ENCODE data around the gene PDE9A.
"Not testable (repeated sequence)": the region's sequence is repeated elsewhere in the genome, so short reads cannot be mapped to it uniquely, and the experiment has no call there.

PDE9A gene

GRCh38 chr21:42716074-42716473 lies 62.7 kb downstream of the PDE9A start:
- Histone ChIP-seq H3K4me3 (replicated peaks; ENCODE audit: insufficient read depth, low read length) (no peak overlapping the region), H3K27ac (replicated peaks) (no peak overlapping the region), H3K27me3 (ENCODE audit: insufficient read depth, poor library complexity, severe bottlenecking) (no peaks in the 10 kb centered on the region)
- DNase-seq (ENCODE audit: low read depth in 1 of 2, low spot score in 1 of 2) = no peak
- TF ChIP-seq CTCF (IDR thresholded peaks at IDR 0.05; ENCODE audit: insufficient read depth, low read length) = no peak
- no peak for TF ChIP-seq POLR2AphosphoS5 (IDR thresholded peaks at IDR 0.05; ENCODE audit: low read depth)
- no peak for TF ChIP-seq SPI1 (IDR thresholded peaks at IDR 0.05; ENCODE audit: borderline replicate concordance, low read depth)
- no peak for TF ChIP-seq GABPA (IDR thresholded peaks at IDR 0.05; ENCODE audit: low read depth)
- TF ChIP-seq REST (IDR thresholded peaks at IDR 0.05; ENCODE audit: insufficient replicate concordance, low read depth) = no peak

- DNase-seq (ENCODE audit: low read depth in 1 of 2, low spot score in 1 of 2); H3K27ac ChIP-seq (replicated peaks); H3K27me3 ChIP-seq (ENCODE audit: insufficient read depth, poor library complexity, severe bottlenecking); H3K4me3 ChIP-seq (replicated peaks; ENCODE audit: insufficient read depth, low read length): not testable (repeated sequence)
Observed at GRCh38 chr21:42720484-42720883, 67.1 kb downstream of the PDE9A start.

GRCh38 chr21:42721341-42721824 lies 68.0 kb downstream of the PDE9A start:
- Histone ChIP-seq H3K27me3 (ENCODE audit: insufficient read depth, poor library complexity, severe bottlenecking) (no peaks in the 10 kb centered on the region), H3K4me3 (replicated peaks; ENCODE audit: insufficient read depth, low read length) (no peak overlapping the region), H3K27ac (replicated peaks) (no peak overlapping the region)
- TF ChIP-seq SPI1 (IDR thresholded peaks at IDR 0.05; ENCODE audit: borderline replicate concordance, low read depth) (no peak), GABPA (IDR thresholded peaks at IDR 0.05; ENCODE audit: low read depth) (no peak), POLR2AphosphoS5 (IDR thresholded peaks at IDR 0.05; ENCODE audit: low read depth) (no peak), CTCF (IDR thresholded peaks at IDR 0.05; ENCODE audit: insufficient read depth, low read length) (no peak), REST (IDR thresholded peaks at IDR 0.05; ENCODE audit: insufficient replicate concordance, low read depth) (no peak)
- no peak for DNase-seq (ENCODE audit: low read depth in 1 of 2, low spot score in 1 of 2)

GRCh38 chr21:42722153-42722552 lies 68.7 kb downstream of the PDE9A start:
- no peak overlapping the region for H3K4me3 ChIP-seq (replicated peaks; ENCODE audit: insufficient read depth, low read length)
- no peaks in the 10 kb centered on the region for H3K27me3 ChIP-seq (ENCODE audit: insufficient read depth, poor library complexity, severe bottlenecking)
- no peak for DNase-seq (ENCODE audit: low read depth in 1 of 2, low spot score in 1 of 2)
- no peak for TF ChIP-seq POLR2AphosphoS5 (IDR thresholded peaks at IDR 0.05; ENCODE audit: low read depth)
- TF ChIP-seq SPI1 (IDR thresholded peaks at IDR 0.05; ENCODE audit: borderline replicate concordance, low read depth) = no peak
- no peak for TF ChIP-seq GABPA (IDR thresholded peaks at IDR 0.05; ENCODE audit: low read depth)
- no peak for TF ChIP-seq CTCF (IDR thresholded peaks at IDR 0.05; ENCODE audit: insufficient read depth, low read length)
- TF ChIP-seq REST (IDR thresholded peaks at IDR 0.05; ENCODE audit: insufficient replicate concordance, low read depth) = no peak
- H3K27ac ChIP-seq (replicated peaks) = no peak overlapping the region
